GM12891 (cell line): ENCODE data around the gene FAM120C.

ENCODE experiments used
- POLR2A ChIP-seq: IDR thresholded peaks from 2 replicates; pipeline ENCODE4 v1.6.1; 2011; ENCODE audit warnings: low read depth, low read length, control low read depth
- TAF1 ChIP-seq: IDR thresholded peaks from 2 replicates; pipeline ENCODE4 v1.6.1; 2011; ENCODE audit warnings: low read depth, low read length, control low read depth

DNA sequence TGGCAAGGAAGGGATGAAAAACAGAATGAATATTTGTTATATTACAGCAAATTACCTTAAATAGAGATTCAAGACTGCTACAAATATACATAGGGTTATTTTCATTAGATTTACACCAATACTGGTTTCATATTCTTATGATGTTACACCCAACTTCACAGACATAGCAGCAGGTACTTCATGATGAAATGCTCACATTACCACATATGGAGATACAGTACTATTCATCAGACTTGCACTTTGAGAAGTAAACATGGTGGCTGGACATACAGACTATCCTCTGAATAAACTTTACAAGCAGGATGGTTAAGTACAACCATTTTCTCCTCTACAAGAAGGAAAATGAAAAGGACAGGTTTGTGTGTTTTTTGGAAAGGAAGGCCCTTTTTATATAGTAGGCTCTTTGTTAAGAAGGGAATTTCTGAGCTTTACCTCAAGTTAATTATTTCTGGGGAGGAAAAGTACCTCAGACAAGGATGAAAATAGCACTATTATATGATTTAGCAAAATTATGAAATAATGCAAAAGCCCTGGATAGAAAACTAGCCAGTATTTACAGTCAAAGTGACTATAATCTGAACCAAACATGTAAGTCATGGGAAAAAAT is 12.0 kb upstream of the FAM120C start:
- TF ChIP-seq POLR2A (no peak), TAF1 (no peak)
